ENCODE data around the gene METTL16.

METTL16 gene

DNA sequence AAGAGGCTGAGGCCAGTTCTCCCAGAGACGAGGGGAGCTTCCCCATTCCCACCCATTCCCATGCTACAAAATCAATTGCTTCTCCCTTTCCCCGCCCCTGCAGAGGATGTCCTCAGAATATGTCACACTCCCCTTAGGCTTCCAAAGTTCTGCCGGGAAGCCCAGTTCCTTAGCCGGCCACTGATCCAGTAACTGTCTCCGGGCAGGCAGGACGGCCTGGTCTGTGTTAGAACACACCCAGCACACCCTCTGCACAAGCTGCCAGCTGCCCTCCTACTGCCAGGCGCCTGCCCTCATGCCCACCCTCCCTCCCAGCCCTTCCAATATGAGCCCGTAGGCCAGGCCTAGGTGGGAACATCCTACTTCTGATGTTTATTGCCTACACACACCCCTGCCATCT lies 143.3 kb downstream of the METTL16 start:
- DNase-seq (ENCODE audit: low spot score) = no peak
- FAIRE-seq = no peak

DNA sequence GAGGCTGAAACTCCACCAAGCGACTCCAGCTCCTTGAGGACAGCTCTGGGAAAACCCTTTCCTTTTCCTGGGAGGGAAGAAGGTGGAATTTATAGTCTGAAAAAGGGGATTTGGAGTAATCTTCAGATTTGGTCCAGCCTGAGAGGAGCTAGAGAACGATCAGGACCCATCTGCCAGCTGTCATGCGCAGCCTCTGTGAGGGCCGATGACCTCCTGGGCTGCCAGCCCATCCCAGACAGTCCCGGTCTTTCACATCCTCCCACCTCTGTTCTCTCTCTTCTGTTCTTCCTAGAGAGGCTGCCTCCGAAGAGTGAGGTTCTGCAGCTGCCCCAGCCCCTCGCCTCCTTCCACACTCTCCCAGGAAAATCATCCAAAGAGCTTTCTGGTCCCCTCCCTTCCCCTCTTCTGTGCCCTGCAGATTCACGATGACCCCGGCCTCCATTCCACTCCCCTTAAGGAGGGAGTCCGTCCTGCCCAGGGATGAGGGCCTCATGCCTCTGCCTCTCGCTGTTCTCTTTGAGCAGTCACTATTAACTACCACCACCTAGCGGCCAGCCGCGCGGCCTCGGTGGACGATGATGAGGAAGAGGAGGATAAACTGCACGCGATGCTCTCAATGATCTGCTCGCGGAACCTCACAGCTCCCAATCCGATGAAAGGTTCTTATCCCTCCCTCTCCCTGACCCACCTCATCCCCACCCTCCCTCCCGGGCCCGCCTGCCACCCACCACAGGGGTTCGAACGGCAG lies 144.8 kb downstream of the METTL16 start:
- no peak for FAIRE-seq
- DNase-seq (ENCODE audit: low spot score) = no peak
